ENCODE results near the gene TCEAL1. TPM values are rescaled to one million over a fixed set of nuclear protein-coding genes. Genes with fewer than 3 reads are reported as not detected.

Gene TCEAL1
- total and polyA plus RNA-seq, 2 donors (not counting 1 experiment from before 2014, with no cell fraction given), result 12.5 to 16.7 TPM

DNA sequence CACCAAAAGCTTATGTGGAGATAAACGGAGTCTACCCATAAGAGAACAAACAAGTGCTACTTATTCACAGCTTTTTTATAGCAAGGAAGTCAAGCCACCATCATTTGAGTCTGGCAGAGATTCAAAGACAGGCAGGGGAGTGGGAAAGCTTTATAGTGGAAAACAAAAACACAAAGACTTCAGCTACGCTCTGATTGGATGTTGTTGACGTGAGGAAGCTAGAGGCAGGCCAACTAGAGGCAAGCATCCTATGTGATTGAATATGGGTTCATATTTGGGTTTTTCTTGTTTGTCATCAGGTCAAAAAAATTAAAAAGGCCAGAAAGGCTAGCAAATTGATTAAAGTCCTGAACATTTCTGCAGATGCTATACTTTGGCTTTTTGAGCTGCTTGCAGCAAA, 44.2 kb upstream of the TCEAL1 start:
- ATAC-seq (ENCODE audit: low read depth) (no peak), DNase-seq (no peak)
- Histone ChIP-seq H3K79me2 (ENCODE audit: control insufficient read depth, insufficient read depth, low read length) (no peaks in the 10 kb centered on the region), H4K20me1 (ENCODE audit: control insufficient read depth, insufficient read depth, low read length, poor library complexity, severe bottlenecking) (no peaks in the 10 kb centered on the region), H3K4me1 (ENCODE audit: control insufficient read depth in 2 of 2, insufficient read depth in 2 of 2, low read length in 2 of 2) (peaks cover 0 to 8% of the 10 kb centered on the region in 2 donors), H3K9me3 (ENCODE audit: control extremely low read depth in 1 of 3, control insufficient read depth in 2 of 3, insufficient read depth in 1 of 3, low read length in 2 of 3) (no peaks in the 10 kb centered on the region), H3K36me3 (replicated peaks in 1 of 2; ENCODE audit: control extremely low read depth in 1 of 2, control insufficient read depth in 1 of 2, extremely low read depth in 1 of 2, insufficient read depth in 2 of 2, low read length in 1 of 2) (no peaks in the 10 kb centered on the region), H3K27me3 (replicated peaks in 1 of 4; ENCODE audit: control extremely low read depth in 1 of 4, control insufficient read depth in 3 of 4, insufficient read depth in 4 of 4, low read length in 3 of 4) (no peaks in the 10 kb centered on the region), H3K9ac (ENCODE audit: low read length) (no peak overlapping the region), H2AFZ (ENCODE audit: insufficient read depth, low read depth, low read length, poor library complexity, severe bottlenecking) (no peak overlapping the region), H3K27ac (ENCODE audit: low read length in 2 of 2) (no peak overlapping the region), H3K4me3 (ENCODE audit: control extremely low read depth in 1 of 5, extremely low read depth in 1 of 5, insufficient read depth in 1 of 5, low read depth in 2 of 5, low read length in 4 of 5) (no peak overlapping the region), H3K4me2 (replicated peaks; ENCODE audit: low read depth, low read length, poor library complexity, severe bottlenecking) (peak overlapping the region; percentile 72)
- Mint-ChIP-seq H3K4me3 (peak overlapping the region; percentile 59), H3K27ac (peak overlapping the region; percentile 59), H3K9me3 (ENCODE audit: insufficient read depth) (no peaks in the 10 kb centered on the region), H3K4me1 (peaks cover 13% of the 10 kb centered on the region), H3K27me3 (peaks cover 4% of the 10 kb centered on the region)
- intact Hi-C loops (cut with micrococcal nuclease), result no loop called here
- ChIA-PET POLR2A (no interaction called here), CTCF (no interaction called here)
- TF ChIP-seq EZH2 (IDR thresholded peaks at IDR 0.05; ENCODE audit: borderline replicate concordance, insufficient read depth, low read depth, low read length, poor library complexity, severe bottlenecking) (no peak), CTCF (IDR thresholded peaks at IDR 0.05) (no peak)
- WGBS (ENCODE audit: insufficient coverage), result no CpG with 5 or more reads among the region's 3 CpGs

DNA sequence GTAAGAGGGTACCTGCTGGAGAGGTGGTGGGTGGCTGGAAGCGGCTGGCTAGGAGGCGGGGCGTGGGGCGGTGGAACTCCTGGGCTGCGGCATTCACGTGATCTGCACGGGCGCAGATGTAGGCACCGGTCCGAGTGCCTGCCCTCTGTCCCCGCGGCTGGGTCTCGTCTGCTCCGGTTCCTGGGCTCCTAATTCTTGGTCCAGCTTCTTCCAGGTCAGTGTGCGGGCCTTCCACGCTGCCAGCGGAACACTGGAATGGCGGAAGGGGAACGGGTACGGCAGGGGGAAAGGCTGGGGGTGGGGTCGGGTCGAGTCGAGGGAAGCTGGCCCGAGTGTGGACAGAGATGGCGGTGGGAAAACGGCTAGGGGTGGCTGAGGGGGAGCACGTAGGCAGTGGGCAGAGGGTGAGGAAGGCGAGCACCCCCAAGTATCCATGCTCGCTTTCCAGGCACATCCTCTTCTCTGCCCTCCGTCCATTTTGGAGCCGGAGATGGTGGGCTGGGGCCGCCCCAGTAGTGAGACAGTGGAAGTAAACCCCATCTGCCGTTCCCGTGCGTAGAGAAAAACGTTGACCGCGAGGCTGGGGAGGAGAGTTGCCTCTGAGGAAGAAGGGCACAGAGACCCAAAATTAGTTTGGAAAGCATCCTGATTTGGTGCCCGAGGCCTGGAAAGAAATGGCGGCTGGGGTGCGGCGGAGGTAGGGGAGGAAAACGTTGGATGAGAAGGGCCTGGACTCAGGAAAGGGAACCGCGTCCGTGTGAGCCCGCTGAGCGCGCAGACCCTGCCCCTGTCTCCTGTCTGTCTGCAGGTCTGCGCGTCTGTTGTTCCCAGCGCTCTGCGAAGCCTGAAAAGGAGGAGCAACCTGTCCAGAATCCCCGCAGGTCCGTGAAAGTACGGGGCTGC, 43.1 kb upstream of the TCEAL1 start, which contains the start of gene TCEAL4:
Gene TCEAL4 (plus strand): TSS at position 105 of the 903 bp plus-strand sequence. CDS start 1,161 bp downstream, outside the sequence.
- peak; percentile 91 for ATAC-seq (ENCODE audit: low read depth)
- Mint-ChIP-seq H3K27ac (peak within 1 kb of the TSS; percentile 85), H3K4me1 (peaks cover 19% of the 10 kb centered on the region), H3K9me3 (ENCODE audit: insufficient read depth) (no peaks in the 10 kb centered on the region), H3K27me3 (peaks cover 2% of the 10 kb centered on the region), H3K4me3 (peak within 1 kb of the TSS; percentile 91)
- peak within 1 kb of the TSS in 4 of 5 experiments; percentile 62 to 71 (median 66) for H3K4me3 ChIP-seq (ENCODE audit: control extremely low read depth in 1 of 5, extremely low read depth in 1 of 5, insufficient read depth in 1 of 5, low read depth in 2 of 5, low read length in 4 of 5)
- peak within 1 kb of the TSS; percentile 74 for H3K9ac ChIP-seq (ENCODE audit: low read length)
- no peaks in the 10 kb centered on the region for H4K20me1 ChIP-seq (ENCODE audit: control insufficient read depth, insufficient read depth, low read length, poor library complexity, severe bottlenecking)
- H3K27ac ChIP-seq (ENCODE audit: low read length in 2 of 2), result peak within 1 kb of the TSS in 1 of 2 donors; percentile 66
- H3K4me1 ChIP-seq (ENCODE audit: control insufficient read depth in 2 of 2, insufficient read depth in 2 of 2, low read length in 2 of 2), result peaks cover 3 to 8% of the 10 kb centered on the region in 2 donors
- no peak for TF ChIP-seq CTCF (IDR thresholded peaks at IDR 0.05)
- no peak for TF ChIP-seq EZH2 (IDR thresholded peaks at IDR 0.05; ENCODE audit: borderline replicate concordance, insufficient read depth, low read depth, low read length, poor library complexity, severe bottlenecking)
- peak within 1 kb of the TSS; percentile 72 for H3K4me2 ChIP-seq (replicated peaks; ENCODE audit: low read depth, low read length, poor library complexity, severe bottlenecking)
- no peaks in the 10 kb centered on the region for H3K79me2 ChIP-seq (ENCODE audit: control insufficient read depth, insufficient read depth, low read length)
- no peaks in the 10 kb centered on the region for H3K36me3 ChIP-seq (replicated peaks in 1 of 2; ENCODE audit: control extremely low read depth in 1 of 2, control insufficient read depth in 1 of 2, extremely low read depth in 1 of 2, insufficient read depth in 2 of 2, low read length in 1 of 2)
- ChIA-PET CTCF (no interaction called here), POLR2A (interaction anchor here (0.5 to 0.8 kb wide), 2 partner anchors 22 to 107 kb away, joined by 3 read pairs; partner anchors contain the start of gene TCEAL3)
- H3K27me3 ChIP-seq (replicated peaks in 1 of 4; ENCODE audit: control extremely low read depth in 1 of 4, control insufficient read depth in 3 of 4, insufficient read depth in 4 of 4, low read length in 3 of 4), result no peaks in the 10 kb centered on the region
- peak; percentile 52 for DNase-seq
- H3K9me3 ChIP-seq (ENCODE audit: control extremely low read depth in 1 of 3, control insufficient read depth in 2 of 3, insufficient read depth in 1 of 3, low read length in 2 of 3), result no peaks in the 10 kb centered on the region
- intact Hi-C loops (cut with micrococcal nuclease), result loop anchor here (5.0 kb wide), 1 partner anchor 42 kb away; the partner anchor contains the start of gene TCEAL1
- 2% methylated on average over 33 of the region's 56 CpGs for WGBS (ENCODE audit: insufficient coverage)
- H2AFZ ChIP-seq (ENCODE audit: insufficient read depth, low read depth, low read length, poor library complexity, severe bottlenecking), result peak within 1 kb of the TSS; percentile 82
